ENCODE results near the gene INPP4A.
A peak's percentile ranks its signal among the peaks of the same experiment; 100 is the strongest.

INPP4A gene

GRCh38 chr2:98476192-98476868 lies 31.7 kb downstream of the INPP4A start:
- no peak for DNase-seq (ENCODE audit: low read depth)

- no peak for DNase-seq (ENCODE audit: low read depth)
Observed at GRCh38 chr2:98477036-98477435, 32.4 kb downstream of the INPP4A start.

DNA sequence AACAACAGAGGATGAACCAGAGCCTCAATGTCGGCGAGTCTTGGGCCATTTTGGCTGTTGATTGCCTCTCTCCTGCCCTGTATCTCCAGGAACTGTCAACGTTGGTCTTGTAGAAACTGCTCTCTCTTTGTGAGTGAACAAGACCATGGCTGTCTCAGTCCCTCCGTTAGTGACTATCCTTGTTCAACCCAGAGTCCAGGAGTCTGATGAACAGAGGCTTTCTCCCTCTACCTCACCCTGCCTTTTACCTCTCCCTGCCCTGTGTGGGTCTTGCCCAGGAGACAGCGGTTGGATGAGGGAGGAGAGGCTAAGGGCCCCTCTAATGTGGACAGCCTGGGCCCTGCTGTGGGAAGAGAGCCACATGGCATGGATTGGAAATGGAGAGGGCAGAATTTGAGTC lies 32.8 kb downstream of the INPP4A start:
- DNase-seq (ENCODE audit: low read depth): no peak

GRCh38 chr2:98478088-98478551 lies 33.5 kb downstream of the INPP4A start:
- DNase-seq (ENCODE audit: low read depth): no peak

DNA sequence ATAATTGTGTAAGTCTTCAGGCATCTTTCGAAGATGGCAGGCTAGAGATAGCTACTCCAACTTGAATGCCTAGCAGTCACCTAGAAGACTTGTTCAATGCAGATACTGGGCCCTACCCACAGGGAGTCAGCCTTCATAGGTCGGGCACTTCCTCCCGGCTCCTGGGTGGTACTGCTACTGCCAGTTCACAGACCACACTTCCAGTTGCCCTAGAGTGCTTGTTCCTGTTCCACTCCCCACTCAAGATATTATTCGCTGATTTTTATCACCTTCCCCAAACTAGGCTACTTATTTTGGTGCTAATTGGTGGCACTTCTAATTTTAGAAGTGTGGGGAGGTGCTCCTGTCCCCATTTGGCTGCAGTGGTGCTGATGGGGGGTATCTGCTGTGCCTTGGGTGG lies 34.2 kb downstream of the INPP4A start:
- no peak for DNase-seq (ENCODE audit: low read depth)

- DNase-seq (ENCODE audit: low read depth): no peak
Observed at GRCh38 chr2:98479371-98479770, 34.7 kb downstream of the INPP4A start.

DNA sequence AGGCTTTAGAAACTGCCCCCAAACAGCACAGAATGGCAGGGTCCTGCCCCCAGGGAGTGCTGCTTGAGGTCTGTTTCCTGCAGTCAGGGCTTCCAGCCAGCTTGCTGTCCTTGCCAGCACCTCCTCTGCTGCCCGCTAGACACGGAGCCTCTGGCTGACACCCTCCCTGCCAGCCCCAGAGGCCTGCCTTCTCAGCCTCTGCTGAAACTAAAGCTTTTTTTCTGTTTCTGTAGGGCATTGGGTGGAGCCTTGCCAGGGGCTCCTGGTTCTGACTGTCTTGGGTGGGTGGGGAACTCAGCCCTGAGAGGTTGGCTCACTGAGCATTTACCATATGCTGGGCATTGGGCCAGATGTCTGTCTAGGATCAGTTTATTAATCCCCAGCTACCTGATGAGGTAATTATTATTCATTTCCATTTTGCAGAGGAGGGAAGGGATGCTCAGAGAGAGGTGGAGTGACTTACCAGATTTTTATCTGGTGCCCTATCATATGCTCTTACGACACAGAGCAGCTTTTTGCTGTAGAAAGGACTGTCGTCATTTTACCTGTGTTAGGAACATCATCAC lies 35.4 kb downstream of the INPP4A start:
- no peak for DNase-seq (ENCODE audit: low read depth)

DNA sequence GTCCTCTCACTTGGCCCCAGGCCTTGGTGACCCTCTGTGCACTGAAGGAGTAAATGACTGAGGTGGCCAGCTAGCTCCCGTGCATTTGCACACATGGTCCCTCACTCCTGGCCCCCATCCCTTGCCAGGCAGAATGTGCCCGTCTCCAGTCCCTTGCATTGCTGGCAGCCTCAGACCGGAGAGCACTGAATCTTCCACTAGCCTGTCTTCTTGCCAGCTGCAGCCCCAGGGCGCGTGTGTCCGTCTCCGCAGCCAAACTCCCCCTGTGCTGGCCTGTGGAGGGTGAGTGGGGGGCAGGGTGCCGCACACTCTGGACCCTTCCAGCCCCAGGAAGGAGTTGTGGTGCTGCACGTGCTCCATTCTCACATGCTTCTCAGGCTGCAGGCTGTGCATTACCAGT lies 35.9 kb downstream of the INPP4A start:
- no peak for DNase-seq (ENCODE audit: low read depth)

- no peak for DNase-seq (ENCODE audit: low read depth)
Observed at GRCh38 chr2:98482362-98482761, 37.7 kb downstream of the INPP4A start.

GRCh38 chr2:98483257-98483861 lies 38.7 kb downstream of the INPP4A start:
- no peak for DNase-seq (ENCODE audit: low read depth)

DNA sequence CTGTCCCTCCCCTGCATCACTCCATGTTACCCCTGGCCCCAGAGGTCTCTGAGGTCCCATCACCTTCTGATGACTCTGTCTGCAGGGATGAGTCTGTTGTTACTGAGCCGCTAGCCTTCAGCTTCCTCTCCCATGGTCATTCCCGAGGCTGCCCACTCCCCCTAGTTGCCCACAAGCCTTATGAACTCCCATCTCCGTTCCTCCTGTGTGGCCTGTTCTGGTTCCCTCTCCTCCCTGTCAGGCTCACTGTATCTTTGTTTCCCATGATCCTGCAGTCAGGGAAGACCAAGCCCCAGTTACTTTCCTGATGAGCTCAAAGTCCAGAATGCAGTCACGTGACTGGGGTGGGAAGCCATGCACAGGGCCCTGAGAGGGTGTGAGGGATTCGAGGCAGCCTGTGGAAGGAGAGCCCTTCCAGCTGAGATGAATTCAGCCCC lies 39.5 kb downstream of the INPP4A start:
- DNase-seq (ENCODE audit: low read depth): no peak

DNA sequence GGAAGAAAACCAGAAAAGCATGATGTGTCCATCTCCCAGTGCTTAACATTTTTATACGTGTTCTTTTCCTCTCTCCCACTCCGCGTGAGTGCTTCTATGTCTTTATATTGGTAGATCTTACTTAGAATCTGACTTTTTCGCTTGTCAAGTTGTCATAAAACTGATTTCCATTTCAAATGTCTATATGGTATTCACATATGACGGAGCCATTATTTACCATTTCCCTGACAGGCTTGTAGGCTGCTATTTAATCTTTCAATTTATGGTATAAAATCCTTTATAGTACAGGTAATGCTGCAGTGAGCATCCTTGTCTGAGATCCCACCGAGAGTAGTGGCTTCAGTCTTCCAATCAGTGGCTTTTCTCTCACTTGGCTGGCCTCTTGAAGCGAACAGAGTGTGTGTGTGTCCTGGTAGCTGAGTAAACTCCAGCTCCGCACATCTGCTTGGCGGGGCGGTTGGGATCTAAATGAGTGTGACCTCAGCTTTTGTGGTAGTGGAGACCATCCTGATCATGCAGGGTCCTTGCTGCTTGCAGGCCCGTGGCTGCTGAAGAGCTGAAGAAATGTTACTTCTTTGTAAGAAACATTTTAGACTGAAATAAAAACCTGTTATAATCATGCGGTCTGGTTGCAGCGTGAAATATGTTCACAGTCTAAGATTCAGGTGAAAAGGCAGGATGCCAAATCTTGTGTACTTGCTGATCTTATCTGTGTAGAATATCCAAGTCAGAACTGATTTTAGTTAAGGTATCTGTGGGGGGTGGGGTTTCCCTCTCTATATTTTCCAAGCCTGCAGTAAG lies 40.2 kb downstream of the INPP4A start:
- no peak for DNase-seq (ENCODE audit: low read depth)

GRCh38 chr2:98485453-98485755 lies 40.7 kb downstream of the INPP4A start:
- no peak for DNase-seq (ENCODE audit: low read depth)

- DNase-seq (ENCODE audit: low read depth): no peak
Observed at GRCh38 chr2:98486374-98486981, 41.8 kb downstream of the INPP4A start.

GRCh38 chr2:98487101-98487805 lies 42.6 kb downstream of the INPP4A start:
- DNase-seq (ENCODE audit: low read depth): no peak

DNA sequence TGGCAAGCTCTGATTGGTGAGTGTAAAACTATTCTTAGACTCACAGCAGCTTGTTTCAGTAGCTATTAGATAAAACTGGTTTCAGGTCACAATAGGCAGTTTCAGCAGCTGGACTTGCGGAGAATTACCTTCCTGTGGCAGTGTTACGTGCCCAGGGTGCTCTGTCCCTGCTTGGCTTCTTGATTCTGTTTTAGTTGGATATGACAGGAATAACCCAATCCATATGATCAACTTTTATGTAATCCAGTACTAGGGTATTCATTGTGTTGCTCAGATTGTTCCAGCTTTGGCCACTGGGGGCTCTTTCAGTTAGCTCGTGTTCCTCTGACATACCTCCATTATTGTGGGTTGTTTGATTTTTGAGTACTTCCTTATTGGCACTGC lies 43.1 kb downstream of the INPP4A start:
- peak; percentile 21 for DNase-seq (ENCODE audit: low read depth)

GRCh38 chr2:98488252-98488651 lies 43.6 kb downstream of the INPP4A start:
- DNase-seq (ENCODE audit: low read depth): no peak

DNA sequence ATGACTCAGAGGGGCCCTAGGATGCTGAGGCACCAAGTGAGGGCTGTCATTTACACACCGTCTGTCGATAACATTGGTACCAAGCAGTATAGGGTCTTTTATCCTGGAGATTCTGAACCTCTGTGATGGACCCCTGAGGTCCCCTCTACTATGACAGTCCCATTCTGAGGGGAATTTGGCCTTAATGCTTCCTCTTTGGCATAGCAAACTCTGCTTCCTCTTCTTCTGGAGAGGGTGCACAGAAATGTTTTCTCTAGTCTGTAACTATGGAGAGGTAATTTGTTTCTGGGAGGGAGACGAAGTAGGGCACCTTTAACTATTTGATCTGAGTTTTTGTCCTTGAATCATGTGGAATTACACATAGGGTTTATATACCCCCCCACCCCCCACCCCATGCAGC lies 44.8 kb downstream of the INPP4A start:
- DNase-seq (ENCODE audit: low read depth): no peak

DNA sequence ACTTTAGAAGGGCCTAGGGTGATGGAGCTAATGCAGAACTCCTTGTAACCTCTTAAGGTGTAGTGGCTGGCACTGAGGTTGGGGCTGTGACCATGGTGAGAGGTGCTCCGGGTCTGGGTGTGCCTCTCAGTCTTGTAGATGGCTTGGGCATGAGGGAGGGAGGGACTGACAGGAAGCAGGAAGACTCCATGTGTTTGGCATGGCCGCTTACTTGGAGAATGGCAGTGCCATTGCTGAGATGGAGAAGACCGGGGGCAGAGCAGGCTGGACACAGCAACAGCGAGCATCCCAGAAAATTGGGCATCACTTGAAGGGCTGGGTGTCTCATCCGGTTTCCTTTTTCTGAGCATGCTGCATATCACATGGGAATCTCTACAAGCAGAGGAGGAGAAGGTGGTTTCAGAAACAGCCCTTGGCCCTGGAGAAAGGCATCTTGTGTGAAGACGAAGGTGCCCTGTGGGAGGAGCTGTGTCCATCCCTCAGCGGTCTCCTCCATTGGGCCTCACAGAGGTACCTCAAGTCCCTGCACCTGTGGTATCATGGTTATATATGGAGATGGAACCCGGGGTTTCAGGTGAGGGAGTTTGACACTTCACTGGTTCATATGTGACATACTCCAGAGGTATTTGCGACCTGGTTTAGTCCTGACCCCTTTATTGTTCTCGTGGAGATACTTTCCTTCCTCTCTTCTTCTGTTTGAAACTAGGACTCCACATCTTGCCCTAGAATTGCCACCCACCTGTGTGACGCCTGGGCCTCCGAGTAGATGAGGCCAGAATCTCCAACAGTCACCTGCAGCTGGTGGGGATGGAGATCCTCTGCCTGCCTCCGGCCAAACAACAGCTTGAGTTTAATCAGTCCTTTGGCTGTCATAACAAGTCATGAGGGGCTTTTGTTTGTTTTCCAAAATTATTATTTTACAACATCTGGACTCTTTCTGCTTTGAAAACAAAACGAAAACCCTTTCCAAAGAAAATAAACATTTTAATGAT lies 45.6 kb downstream of the INPP4A start:
- no peak for DNase-seq (ENCODE audit: low read depth)

- DNase-seq (ENCODE audit: low read depth): no peak
Observed at GRCh38 chr2:98492441-98492840, 47.8 kb downstream of the INPP4A start.

DNA sequence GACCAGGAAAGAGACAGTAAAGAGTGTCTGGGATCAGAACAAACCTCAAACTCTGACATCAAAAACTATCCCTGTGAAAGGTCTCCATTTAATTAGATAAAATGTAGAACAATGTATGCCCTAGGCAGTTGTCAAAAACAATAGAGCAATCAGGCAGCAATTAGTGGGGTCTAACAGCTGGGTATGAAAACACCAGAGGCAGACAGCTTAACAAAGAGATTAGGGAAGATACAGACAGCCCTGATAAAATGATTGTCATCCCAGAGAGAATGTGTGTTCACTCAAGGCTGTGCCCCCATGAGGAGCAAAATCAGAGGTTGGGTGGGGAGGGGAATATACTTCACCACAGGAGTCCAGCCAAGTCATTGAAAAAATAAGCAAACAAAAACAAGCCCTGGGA lies 50.0 kb downstream of the INPP4A start:
- no peak for DNase-seq (ENCODE audit: low read depth)
